ENCODE data around the gene JAKMIP3.

Gene JAKMIP3

DNA sequence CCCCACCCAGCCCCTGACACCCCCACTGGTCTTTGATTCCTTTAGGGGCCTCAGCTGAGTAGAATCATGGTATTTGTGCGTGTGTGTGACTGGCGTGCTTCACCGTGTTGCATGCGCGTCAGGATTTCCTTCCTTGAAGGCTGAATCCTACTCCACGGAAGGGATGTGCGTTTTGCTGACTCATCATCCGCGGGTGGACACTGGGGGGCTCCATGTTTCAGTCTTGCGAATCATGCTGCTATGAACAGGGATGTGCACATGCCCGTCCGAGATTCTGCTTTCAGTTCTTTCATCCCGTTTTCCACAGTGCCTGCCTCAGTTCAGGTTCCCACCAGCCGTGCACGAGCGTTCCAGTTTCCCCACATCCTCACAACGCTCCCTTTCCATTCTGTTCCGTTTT, 20.9 kb upstream of the JAKMIP3 start:
- no peak for DNase-seq

DNA sequence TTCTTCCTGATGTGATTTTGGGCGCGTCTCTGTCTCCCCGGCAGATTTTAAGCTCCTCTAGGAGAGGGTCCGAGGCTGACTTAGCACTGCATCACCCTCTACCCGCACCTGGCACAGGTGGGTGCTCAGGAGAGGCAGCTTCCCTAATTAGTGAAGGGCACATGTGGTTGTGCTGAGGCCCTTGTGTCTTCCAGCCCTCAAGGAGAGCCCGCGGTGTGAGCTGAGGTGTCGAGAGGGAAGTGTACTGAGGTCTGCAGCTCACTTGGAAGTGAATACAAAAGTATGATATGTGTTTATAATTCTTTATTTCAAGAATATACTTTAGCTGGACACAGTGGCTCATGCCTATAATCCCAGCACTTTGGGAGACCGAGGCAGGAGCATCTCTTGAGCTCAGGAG, 20.4 kb upstream of the JAKMIP3 start:
- no peak for DNase-seq

DNA sequence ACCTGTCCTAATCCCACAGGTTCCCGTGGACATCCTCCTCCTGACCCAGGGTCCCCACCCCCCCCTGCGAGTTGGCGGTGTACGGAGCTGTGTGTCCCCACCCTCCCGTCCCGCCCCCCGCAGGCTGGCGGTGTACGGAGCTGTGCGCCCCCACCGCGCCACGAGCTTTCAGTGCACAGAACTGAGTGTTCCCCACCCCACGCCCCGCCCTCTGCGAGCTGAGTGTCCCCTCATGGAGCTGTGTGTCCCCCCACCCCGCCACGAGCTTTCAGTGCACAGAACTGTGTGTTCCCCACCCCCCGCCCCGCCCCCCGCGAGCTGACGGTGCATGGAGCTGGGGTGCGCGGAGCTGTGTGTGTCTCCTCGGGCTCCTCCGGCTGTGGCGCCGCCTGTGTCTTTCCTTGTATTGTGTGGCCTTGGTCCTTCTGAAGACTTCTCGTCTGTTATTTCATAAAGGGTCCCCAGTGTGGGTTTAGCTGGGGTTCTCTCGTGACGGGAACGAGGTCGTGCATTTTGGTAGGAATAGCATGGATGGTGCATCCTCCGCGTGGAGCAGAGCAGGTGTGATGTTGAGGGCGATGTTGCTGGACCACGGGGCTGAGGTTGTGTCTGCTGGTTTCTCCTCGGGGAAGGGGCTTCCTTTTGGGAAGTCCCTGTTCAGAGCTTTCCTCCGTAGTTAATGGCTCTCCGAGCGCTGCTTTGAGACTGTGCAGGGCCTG, 18.0 kb upstream of the JAKMIP3 start:
- no peak for DNase-seq

DNA sequence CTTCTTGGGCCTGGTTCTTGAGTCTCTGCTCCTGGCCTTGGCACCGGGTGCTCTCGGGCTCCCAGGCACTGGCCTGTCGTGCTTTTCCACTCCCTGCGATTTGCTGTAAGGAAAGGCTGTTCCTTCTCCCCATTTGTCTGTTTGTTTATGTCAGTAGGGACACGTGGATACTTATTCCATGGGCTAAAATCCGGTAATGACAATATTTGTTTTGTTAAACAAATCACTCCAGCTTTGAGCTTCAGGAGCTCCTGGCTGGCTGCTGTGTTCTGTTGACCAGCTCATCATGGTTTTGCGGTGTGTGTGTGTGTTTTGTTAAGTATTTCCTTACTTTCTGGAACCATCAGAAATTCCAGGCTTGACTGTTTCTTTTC, 17.5 kb upstream of the JAKMIP3 start:
- no peak for DNase-seq

DNA sequence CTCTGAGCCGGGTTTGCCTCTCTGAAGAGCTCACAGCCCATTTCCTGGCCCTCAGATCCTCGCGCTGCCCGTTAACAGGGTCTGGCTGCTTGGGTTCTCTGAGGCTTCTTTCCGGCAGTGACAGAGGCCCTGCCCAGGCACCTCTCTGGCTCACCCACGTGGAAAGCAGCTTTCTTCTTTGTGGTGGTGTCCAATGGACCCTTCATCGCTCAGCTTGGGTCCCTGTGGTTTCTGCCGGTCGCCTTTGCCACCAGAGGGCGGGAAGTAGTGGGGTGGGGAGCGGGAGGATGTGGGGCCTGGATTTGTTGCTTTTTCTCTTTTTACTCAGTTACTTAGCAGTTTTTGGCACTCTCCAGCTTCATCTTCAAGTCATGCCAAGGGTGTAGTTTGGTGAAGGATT, 15.6 kb upstream of the JAKMIP3 start:
- no peak for DNase-seq

DNA sequence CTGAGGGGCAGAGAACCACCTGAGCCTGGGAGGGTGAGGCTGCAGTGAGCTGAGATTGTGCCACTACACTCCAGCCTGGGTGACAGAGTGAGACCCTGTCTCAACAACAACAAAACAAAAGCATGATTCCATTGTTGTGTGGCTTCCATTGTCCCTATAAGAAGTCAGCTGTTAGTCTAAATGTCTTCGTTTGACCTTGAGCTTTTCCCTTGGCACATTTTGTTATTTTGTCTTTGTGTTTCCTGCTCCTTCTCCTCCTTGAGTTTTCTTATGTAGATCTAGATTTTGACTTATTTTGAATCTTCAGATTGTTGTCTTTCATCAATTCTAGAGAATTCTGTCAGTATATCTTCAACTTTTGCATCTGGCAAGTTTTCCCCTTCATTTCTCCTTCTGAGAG, 13.6 kb upstream of the JAKMIP3 start:
- DNase-seq: no peak

DNA sequence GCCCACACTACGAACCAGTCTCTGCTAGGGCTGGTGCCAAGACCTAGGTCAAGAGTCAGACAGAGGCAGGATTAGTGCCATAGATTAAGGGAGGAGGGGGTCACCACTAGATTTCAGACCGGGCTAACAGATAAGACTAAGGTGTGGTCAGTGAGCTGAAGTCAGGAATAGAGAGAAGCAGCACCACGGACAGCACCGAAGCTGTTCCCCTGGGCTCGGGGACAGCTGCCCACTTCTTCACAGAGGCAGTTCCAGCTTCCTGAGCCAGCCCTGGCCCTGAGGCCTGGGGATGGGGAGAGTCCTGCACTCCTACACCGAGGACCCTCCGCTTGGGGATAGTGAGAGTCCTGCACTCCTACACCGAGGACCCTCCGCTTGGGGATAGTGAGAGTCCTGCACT, 11.2 kb upstream of the JAKMIP3 start:
- no peak for DNase-seq

DNA sequence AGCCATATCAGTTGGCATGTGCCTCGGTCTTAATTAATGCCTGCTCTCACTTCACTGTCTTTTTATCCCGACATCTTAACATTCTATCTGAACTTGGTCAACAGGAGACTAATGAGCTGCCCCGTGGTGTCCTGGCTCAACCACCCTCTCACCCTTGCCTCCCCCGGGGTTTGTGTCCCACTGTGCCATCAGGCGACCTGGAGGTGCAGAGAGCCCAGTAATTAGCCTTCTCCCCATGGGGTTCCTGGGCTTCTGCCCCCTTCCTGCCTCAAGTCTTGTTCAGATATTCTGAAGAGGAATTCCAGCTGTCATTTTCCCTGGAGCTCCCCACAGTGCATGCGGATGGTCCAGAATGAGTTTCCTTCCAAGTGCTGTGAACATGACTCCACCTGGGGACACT, 10.1 kb upstream of the JAKMIP3 start:
- DNase-seq: peak in 1 of 2 experiments; percentile 10

DNA sequence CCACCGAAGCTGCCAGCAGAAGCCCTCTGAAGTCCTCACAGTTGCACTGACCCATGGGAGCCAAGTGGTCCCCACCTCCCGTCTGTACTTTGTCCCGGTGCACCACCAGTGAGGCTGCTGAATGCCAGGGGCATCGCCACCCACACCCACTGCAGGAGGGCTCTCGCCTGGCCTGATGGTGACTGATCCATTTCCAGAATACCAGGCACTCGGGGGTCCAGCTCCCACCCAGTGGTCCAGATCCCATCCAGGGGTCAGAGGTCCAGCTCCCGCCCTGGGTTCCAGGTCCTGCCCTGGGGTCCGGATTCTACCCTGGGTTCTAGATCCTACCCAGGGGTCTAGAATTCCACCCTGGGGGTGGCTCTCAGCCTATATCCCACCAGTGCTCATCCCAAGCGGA, 9.1 kb upstream of the JAKMIP3 start:
- DNase-seq: no peak

DNA sequence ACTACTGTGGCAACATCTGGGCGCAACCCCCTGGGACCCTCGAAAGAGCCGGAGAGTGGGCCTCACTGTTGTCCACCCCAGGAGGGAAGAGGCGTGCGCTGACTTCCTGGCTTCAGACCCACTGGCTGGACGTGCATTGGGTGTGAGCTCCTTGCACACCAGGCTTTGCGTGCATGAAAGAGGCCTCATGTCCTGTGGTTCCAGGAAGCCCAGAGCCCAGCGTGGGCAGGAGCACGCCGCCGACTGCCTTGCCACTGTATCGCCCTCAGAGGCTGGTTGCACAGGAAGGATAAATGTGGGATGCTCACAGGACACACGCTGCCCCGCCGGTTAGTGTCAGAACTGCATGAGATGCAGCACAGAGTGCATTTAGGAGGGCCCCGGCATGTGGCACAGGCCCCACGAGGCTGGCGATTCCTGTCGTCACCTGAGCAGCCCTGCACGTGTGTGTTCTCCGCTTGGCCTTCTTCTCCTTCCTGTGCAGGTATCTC, 8.5 kb upstream of the JAKMIP3 start:
- DNase-seq: no peak

DNA sequence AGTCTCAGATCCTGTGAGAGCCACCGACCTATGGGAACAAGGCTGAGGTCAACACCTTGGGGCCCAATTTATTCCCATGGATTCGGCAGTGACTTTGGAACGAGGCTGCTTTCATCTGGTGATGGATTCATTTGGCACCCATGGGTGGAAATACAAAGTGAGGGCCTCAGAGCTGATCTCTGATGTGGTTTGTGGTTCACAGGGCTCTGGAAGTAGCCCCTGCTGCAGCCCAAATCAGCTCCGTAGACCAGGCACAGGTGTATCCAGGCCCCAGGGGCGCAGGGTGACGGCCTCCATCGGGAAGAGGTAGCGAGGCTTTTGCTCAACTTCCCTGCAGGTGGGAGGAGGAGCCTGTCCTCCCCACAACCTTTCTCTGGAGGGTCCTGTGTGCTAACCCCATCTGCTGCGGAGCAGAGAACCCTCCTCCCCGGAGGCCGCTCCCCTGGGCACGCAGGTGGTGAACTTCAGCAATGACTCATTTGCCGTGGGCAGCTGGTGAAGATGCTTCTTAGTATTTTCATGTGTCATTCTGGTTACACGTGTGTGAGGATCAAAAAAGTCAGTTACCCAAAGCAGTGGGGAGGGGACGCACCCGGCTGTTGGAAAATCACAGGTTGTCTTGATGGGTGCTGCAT, 7.5 kb upstream of the JAKMIP3 start:
- DNase-seq: peak; percentile 90 to 95

DNA sequence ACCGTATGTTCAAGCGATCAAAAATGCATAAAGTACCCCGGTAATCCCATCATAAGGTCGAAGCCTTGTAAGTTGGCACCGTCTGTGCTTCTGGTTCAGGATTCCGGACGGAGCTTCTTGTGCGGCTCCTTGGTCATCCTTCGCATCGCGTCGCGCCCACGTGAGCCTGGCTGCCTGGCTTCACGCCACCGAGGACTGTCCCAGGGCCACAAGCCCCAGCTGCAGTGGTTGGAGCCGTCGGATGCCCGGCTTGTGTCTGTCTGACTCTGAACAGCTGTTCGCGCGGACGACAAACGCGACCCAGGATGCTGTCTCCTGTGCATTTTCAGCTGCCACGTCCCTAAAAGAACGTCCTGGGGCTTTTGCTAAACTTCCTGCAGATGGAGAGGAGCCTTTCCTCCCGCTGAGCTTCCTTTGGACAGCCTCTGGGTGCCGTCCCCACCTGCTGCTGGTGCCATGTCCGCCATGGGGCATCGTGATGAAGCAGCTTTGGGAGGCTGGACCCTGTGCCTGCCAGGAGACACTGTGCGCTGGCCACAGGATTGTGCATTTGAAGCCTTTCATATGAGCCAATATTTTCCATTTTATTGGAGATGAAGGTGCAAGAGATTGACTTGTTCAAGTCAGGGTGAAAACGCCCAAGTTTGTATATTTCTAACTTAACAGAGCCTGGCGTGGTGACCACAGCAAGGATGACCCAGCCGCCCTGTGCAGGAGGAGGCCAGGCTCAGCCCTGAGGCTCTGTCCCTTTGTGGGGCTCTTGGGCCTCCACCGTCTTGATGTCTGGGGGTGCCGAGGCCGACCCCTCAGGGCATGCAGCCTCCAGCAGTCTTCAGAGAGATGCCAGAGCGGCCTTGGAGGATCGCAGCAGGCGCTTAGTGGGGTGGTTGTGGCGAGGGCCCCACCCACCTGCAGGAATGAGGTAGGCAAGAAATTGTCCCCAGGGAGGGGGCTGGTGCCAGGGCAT, 6.7 kb upstream of the JAKMIP3 start:
- DNase-seq: no peak

DNA sequence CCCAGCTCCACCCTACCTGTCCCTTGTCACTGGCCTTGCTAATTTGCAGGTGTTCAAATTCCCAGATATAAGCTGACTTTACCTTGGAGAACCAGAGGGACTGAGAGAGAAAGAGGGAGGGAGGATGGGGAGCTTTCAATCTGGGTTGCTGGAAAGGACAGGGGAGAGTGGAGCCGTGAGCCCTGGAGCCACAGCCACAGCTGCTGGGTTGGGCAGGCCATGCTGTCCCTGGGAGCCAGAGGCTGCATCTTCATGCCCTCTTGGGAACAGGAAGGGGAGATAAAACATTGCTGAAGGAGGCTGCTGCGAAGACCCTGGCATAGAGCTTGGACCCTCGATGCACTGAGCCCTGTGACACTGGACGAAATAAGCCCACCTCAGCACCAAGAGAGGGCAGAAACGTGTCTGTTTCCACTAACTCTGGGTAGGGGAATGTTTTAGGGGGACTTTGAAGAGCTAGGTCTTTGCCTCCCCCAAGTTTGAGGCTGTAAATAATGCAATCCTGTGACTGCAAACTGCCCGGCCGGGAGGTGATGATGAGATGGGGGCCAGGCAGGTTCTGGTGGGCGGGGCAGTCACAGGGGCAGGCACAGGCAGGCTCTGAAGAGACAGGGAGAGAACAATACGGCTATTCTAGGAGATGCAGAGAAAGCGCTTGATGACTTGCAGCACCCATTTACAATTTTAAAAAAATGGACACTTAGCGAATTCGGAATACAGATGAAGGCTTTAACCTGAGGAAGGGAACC, 5.8 kb upstream of the JAKMIP3 start:
- no peak for DNase-seq

DNA sequence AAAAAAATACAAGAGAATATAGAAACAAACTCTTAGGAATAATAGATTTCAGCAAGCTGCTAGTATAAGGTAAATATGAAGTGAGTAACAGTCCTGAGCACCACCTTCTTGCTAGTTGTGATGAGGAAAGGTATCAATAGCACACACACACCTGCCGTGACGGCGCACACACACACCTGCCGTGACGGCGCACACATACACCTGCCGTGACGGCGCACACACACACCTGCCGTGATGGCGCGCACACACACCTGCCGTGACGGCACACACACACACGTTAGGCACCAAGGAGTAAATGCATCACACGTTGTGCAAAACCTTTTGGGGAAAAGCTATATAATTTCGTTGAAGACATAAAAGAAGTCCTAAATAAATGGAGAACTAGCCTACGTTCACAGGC, 4.7 kb upstream of the JAKMIP3 start:
- no peak for DNase-seq

DNA sequence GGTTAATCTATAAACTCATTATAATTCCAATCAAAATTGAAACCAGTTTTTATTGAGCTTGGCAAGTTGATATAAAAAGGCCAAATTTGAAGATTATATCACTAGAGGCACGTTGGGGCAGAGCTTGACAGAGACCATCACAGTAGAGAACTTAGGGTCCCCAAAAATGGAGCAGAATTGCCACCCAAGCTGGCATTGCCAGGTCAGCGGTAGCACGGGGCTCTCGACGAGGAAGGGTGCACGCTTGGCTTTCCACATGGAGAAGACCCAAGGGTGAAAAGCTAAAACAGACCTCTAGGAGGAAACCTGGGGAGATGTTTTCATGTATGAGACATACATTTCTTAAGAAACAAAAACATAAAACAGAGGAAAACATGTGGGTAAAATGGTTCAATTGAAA, 4.3 kb upstream of the JAKMIP3 start:
- no peak for DNase-seq

DNA sequence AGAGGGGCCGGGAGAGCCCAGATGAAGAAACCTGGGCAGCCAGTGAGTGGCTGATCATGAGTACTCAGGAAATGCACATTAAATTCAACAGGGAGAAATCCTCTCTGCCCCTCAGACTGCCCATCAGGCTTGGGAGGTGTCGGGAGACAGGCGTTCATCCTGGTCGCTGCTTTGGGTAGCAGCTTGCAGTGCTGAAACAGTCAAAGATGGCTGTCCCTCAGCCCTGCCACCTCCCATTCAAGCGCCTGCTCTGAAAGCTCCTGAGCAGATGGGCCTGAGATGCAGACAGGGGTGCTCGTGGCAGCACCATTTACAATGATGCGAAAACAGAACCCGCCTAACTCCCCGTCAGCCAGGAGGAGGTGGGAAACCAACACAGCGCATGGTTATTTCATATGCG, 3.6 kb upstream of the JAKMIP3 start:
- peak in 1 of 2 experiments; percentile 42 for DNase-seq

DNA sequence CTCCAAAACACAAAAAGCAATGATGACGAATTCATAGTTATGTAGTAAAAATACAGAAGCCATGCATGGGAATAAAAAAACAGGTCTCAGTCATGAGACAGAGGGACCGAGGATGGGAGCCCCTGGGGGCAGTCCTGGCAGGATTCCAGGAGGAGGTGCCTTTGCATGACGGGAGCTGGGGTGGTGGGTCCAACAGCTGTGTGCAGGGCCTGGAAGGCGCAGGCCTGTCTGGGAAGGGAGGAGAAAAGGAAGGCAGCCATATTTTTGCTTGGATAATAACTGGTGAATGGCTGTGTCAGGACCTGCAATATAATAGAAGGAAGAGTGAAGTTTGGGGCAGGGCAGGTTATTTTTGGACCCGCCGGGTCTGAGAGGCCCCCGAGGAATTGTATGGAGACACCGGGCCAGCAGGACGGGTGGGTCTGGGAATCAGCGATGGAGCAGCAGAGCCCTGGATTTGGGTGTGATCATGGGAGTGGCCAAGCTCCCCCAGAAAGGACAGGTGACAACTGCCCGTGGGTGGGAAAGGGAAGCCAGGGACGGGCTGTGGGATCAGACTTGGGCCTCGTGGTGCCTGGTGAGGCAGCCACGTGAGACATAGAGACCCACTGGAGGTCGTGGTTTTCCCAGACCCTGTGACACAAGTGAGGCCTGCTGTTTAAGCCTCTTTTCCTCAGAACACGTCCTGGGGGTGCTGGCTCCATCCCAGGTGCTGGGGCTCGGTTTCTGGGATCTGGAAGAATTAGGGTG, 2.9 kb upstream of the JAKMIP3 start:
- DNase-seq: peak in 1 of 2 experiments; percentile 4

DNA sequence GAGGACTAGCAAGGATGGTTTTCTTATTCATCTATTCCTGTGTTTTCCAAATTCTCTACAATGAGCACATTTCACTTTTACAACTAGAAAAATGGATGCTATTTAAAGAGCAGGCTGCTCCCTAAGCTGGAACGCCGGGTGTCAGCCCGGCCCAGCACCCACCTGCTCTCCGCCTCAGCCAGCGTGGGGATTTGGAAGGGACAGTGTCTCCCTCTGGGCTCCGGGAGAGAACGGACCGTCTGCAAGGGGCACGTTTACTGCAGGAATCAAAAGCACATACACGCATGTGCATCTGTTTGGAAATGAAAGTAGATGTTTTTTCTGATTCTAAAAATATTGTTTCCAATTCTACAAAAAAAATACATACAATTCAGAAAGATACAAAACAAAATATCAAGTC, 2.3 kb upstream of the JAKMIP3 start:
- DNase-seq: no peak

DNA sequence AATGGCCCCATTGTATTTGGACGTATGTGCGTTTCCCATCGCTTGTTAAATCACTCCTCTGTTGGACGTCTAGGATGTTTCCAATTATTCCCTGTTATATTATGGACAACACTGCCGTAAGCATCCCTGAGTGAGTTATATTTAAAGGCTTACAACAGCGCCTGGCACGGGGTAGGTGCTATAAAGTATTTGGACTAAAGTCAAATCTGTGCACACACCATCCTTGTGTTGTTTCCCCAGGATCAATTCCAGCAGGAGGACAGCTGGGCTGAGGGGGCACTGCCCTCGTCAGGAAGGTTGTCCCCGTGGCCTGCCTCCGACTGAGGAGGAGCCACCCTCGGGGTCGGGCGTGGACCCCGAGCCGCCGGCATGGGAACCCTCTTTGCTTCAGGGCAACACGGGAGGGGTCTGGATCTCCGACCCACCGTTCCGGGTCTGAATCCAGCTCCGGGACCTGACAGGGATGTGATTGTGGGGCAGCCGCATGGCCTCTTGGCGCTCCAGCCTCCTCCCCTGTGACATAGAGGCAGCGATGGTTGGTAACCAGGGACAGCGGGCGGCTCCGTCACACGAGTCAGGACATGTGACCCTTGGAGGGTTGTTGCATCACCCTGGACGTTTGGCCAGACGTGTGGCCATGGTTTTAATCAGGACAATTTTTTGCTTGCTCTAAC, 1.5 kb upstream of the JAKMIP3 start:
- no peak for DNase-seq

DNA sequence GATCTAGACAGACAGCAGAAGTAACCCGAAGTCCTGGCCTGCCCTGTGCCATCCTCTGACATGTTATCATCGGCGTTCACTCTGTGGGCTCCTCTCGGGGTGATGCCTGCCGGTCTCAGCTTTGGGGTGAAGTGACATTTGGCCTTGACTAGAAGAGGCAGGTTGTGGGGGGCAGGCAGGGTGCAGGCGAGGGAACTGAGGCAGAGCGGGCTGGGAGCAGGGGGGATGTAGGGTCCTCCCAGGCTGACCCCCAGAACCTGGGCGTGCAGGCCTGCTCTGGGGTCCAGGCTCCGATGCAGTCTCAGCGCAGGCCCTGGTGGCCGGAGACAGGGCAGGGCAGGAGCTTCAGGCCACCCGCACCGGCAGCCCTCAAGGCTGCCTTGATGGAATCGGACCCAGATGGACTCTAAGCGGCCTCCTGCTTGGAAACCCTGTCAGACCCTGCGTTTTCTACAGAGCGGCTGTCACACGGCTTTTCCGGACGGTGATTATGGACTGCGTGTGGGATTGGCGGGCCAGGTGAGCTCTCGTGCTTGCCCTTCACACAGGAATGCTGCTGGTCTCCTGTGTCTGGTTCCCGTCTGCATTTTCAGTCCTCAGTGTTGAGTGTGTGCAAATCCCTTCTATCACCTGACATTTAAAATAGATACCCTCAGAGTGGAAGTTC, 842 bp upstream of the JAKMIP3 start:
- no peak for DNase-seq

DNA sequence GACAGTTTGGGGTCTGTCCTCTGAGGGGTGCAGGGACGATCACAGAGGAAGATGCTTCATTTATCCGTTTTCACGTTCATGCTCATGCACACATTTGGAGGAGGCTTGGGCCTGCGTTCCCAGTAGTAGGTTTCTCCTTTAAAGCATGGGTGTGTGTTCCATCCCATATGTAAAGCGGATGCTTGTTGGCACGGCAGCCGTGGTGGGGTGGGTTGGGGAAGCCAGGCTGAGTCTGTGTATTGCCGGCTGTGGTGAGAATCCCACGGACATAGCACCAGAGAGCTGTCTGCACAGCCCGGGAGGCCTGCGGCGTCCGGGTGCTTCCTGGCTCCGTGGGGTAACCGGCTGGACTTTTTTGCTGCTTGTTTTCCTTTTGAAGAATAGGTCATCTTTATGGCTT, 440 bp downstream of the JAKMIP3 start:
- no peak for DNase-seq

All from NCI-H524 (cell line).